Stimulated activated CD8-positive, alpha-beta memory T cell treated with anti-CD3 and anti-CD28 coated beads, Interleukin-12 subunit alpha, Interleukin-12 subunit beta, amount 100 ng/mL, for 24 hours (primary cell): ENCODE data around the gene B4GALNT4.
"Not testable (repeated sequence)": the region's sequence is repeated elsewhere in the genome, so short reads cannot be mapped to it uniquely, and the experiment has no call there.

Experiments used
- DNase-seq: peaks from one replicate; pipeline ENCODE4 v3.0.0-alpha.2; 2020; ENCODE audit errors: extremely low read depth

B4GALNT4 gene

DNA sequence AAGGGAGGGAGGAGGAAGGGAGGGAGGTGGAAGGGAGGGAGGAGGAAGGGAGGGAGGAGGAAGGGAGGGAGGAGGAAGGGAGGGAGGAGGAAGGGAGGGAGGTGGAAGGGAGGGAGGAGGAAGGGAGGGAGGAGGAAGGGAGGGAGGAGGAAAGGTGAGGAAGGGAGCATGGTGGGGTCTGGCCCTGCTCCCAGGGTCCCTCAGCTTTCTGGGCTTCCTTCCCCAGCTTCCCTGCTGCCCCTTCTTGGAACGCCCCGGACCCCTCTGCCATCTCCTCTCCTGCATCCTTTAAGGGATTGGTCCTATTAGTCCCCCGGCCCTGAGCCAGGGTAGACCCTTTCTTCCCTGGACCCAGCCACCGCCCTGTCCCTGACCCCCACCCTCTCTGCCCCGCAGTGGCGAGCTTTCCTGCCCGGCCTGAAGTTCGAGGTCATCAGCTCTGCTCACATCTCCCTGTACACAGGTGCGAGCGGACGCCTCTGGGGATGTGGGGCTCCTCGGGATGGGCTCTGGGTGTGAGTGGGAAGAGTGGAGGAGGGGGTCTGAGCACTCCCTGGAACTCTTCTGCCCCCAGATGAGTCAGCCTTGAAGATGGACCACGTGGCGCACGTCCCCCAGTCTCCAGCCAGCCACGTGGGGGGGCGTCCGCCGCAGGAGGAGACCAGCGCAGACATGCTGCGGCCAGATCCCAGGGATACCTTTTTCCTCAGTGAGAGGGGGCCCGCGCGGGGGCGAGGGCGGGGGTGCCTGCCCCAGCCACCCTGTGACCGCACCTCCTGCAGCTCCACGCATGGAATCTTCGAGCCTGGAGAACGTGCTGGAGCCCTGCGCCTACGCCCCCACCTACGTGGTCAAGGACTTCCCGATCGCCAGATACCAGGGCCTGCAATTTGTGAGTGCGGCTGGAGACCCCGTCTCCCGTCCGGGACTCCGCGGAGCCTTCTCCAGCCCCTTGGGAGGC, 6.0 kb downstream of the B4GALNT4 start:
- no peak for DNase-seq

DNA sequence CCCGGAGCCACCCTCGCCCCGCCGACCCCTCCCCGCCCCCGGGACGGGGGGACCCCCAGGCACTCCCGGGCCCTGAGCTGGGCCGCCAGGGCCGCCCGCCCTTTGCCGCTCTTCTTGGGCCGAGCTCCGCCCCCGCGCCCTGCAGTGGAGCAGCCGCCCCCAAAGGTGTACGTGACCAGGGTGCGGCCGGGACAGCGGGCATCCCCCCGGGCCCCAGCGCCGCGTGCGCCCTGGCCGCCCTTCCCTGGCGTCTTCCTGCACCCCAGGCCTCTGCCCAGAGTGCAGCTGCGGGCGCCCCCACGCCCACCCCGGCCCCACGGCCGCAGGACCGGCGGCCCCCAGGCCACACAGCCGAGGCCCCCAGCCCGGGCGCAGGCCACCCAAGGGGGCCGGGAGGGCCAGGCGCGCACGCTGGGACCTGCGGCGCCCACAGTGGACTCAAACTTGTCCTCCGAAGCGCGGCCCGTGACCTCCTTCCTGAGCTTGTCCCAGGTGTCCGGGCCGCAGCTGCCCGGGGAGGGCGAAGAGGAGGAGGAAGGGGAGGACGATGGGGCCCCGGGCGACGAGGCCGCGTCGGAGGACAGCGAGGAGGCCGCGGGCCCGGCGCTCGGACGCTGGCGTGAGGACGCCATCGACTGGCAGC, 7.4 kb downstream of the B4GALNT4 start:
- DNase-seq, result no peak

DNA sequence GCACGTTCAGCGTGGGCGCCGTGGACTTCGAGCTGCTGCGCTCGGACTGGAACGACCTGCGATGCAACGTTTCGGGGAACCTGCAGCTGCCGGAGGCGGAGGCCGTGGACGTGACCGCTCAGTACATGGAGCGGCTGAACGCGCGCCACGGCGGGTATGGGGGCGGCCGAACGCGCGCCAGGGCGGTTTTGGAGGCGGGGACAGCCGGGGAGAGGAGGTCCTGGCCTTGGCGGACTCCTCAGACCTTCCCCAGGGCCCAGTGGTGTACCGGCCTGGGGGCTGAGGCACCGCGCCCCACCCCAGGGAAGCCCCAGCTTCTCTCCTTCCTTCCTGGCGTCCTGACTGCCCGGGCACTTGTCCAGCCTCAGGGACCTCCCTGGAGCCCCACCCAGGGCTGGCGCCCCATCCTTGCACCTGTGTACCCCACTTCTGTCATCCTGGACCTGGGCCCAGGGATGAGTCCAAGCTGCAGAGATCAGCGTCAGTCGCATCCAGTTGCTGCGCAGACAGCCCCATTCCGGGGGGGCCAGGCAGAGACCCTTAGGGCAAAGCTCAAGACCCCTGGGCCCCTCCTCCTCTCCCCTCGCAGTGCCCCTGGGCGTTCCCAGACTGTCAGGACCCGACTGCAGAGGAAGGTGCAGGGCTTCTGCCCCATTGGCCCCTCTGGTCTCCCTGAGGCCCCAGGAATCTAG, 8.0 kb downstream of the B4GALNT4 start:
- DNase-seq, result no peak

DNA sequence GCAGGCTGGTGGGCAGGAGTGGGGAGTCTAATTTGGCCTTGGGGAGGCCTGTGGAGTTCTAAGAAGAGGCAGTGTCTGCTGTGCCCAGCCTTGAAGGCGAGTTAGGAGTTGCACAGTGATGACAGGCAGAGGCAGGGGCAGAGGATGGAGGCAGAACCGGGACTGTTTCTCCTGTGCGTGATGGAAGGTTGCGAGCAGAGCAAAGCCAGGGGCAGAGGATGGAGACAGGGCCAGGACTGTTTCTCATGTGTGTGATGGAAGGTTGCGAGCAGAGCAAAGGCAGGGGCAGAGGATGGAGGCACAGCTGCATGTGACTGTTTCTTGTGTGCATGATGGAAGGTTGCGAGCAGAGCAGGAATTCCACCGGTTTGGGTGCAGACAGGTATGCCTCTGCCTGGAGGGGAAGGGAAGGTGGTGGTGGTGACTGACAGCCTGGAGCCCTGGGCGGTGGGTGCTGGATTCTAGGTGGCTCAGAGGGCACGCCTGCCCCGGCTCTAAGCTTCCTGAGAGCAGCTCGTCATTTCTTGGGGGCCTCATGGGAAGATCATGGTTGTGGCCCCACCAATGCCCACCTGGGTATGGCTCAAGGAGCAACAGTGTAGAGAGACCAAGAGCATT, 8.7 kb downstream of the B4GALNT4 start:
- no peak for DNase-seq

DNA sequence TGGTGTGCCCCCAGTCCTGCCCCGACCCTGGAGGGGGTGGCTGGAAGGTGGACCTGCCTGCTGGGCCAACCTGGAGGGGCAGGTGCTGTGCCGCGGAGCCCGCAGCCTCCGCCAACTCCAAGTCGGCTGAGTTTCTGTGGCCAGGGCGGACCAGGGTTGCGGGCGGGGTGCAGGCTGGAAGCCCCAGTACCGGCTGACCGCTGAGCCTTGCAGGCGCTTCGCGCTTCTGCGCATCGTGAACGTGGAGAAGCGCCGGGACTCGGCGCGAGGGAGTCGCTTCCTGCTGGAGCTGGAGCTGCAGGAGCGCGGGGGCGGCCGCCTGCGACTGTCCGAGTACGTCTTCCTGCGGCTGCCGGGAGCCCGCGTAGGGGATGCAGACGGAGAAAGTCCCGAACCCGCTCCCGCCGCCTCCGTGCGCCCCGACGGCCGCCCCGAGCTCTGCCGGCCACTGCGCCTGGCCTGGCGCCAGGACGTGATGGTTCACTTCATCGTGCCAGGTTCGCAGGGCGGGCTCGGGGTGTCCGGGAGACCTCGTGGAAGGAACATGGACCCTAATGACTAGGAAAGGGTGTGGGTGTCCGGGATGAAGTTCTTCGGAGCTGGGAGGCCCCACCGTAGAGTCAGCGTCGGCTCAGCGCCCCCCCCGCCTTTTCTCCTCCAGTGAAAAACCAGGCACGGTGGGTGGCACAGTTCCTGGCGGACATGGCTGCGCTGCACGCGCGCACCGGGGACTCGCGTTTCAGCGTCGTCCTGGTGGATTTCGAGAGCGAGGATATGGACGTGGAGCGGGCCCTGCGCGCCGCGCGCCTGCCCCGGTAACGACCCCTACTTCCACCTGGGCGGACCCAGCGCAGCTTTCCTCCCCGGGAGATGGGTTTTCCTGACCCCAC, 10.2 kb downstream of the B4GALNT4 start:
- DNase-seq, result no peak

DNA sequence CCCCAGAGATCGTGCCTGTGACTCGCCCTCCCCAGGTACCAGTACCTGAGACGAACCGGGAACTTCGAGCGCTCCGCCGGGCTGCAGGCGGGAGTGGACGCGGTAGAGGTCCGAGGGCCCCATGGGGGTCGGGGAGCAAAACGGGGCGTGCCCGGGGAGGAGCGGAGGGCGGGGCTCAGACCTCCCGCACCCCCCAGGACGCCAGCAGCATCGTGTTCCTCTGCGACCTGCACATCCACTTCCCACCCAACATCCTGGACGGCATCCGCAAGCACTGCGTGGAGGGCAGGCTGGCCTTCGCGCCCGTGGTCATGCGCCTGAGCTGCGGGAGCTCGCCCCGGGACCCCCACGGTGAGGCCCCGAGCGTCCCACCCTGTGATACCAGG, 10.8 kb downstream of the B4GALNT4 start:
- DNase-seq, result no peak

DNA sequence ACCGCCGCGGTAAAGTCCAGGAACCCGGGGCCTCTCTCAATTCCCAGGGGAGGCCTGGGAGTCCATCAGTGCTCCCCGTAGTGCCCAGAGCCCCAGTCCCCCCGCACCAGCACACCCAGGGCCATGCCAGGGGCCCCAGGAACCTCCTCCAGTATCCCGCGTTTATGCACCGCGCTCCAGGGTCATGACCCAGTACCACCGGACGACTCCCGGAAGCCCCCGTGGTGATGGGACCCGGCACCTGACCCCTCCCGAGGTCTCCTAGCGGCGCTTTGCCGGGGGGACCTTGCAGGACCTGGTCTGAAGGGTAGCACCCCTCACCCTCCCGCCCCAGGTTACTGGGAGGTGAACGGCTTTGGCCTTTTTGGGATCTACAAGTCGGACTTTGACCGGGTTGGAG, 11.2 kb downstream of the B4GALNT4 start:
- DNase-seq, result no peak

DNA sequence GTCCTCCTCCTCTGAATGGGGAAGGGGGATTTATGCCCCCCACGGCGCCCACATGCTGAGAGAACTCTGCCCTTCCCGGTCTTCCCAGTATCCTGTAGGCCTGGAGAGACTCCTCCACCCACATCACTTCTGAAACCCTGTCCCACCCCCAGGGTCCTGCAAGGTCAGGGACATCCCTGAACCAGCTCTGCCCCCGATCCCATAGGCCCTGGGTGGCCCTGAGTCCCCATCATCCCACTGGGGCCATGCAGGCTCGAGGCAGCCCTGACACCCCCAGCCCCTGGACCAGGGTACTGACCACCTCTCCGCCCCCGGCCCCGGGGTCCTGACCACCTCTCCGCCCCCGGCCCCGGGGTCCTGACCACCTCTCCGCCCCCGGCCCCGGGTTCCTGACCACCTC, 11.7 kb downstream of the B4GALNT4 start:
- DNase-seq, result no peak

DNA sequence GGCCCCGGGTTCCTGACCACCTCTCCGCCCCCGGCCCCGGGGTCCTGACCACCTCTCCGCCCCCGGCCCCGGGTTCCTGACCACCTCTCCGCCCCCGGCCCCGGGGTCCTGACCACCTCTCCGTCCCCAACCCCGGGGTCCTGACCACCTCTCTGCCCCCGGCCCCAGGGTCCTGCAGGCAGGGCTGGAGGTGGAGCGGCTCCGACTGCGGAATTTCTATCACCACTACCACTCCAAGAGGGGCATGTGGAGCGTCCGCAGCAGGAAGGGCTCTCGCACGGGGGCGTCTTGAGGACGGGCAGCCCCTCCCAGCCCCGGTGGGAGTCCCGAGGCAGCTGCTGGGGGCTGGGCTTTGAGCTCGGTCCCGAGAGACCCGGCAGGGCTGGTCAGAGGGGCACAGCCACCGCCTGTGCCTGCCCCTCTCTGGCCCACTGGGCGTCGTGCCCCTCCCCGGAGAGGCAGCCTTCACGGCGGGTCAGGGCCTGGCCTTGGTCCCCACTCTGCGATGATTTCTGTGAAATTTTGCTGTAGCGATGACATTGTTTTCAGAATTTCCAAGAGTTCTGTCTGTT, 12.3 kb downstream of the B4GALNT4 start:
- DNase-seq, result no peak

DNA sequence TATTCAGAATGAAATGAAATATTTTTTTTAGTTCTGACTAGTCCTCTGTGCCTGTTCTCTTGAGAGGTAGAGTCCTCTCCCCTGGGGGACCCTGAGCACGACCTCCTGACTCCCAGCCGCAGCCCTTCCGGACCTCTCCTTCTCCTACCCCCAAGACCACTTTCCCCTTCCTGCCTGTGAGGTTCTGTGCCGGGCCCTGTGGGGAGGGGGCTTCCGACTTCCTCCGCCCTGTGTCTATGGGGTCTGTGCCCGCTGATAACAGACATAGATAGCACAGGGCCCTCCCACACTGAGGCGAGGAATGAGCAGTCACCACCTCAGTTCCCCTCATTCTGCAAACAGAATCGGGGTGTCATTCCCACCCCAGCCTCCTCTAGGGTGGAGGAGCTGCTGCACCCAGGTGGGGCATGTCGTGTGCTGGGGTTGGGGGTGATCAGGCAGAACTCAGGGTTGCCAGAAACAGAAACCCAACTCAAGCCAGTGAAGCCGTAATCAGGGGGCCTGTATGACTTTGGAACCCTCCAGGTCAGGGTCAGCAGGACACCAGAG, 12.9 kb downstream of the B4GALNT4 start:
- no peak for DNase-seq

DNA sequence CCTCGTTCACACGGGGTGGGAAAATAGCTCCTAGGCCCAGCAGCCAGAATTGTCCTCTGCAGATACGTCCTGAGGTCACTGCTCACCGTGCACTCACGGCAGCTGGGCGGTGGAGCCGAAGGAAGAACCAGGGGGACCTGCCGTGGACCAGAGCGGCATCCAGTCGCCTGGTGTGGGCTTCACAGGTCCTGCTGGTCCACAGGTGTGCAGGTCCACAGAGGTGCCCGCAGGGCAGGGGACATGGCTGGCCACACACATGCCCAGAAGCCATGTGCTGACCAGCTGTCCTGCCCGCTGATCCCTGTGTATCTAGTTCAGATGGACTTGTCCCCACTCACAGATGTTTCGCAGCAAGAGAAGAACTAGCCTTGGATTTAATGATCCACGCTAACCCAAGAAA, 14.1 kb downstream of the B4GALNT4 start:
- DNase-seq, result no peak

DNA sequence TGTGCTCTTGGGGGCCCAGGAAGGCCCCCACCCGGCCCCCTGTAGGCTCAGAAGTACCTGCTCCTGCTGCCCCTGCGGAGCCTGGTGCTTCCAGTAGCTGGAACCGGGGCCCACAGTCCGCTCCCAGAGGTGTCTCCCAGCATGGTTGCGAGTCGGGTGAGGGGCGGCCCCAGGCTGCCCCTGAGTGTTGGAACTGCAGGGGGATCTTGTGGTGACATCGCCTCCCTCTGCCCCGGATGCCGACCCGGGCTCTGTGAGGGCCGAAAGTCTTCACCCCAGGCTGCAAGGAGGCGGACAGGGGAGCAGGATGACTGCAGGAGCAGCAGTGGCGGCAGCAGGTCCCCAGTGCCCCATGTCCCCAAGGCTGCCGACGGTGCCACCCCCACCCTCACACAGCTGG, 15.2 kb downstream of the B4GALNT4 start:
- DNase-seq, result no peak

DNA sequence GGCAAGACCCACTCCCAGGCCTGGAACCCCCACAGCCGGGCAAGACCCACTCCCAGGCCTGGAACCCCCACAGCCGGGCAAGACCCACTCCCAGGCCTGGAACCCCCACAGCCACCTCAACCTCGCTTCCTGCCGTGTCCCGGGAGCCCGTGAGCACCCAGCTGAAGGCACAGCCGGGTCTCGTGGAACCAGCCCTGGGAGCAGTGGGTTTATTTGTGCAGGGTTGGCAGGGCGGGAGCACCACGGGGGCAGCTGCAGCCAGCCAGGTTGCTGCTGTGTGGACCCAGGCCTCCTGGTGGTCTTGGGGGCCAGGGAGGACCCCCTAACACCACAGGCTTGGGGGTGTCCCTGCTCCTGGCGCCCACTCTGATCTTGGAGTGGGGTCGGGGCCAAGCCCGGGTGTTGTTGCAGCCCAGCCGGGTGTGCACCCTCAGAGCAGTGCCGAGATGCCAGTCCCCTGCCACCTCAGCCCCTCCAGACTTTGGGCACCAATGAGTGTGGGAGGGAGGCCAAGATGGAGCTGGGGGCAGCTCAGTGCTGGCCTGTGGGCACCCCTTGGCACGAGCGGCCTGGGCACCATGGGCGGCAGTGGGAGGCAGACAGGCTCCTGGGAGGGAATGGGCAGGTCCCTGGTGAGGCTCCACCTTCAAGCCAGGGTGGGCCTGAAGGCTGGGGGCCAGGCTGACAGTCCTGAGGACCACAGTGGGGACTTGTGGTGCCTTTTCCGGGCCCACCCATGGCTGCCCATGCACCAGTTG, 16.5 kb downstream of the B4GALNT4 start:
- no peak for DNase-seq

DNA sequence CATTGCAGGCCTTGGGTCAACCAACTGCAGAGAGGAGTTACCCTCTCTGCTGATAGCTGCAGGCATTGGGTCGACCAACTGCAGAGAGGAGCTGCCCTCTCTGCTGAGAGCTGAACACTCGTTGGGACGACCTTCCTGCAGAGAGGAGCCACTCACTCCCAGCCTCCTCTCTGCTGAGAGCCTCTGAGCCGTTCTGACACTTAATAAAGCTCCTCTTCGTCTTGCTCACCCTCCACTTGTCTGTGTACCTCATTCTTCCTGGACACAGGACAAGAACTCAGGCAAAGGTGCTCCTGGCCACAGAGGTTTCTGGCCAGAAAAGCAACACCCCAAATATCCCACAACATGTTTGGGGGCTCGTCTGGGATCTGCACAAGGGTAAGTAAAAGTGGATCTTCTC, 17.2 kb downstream of the B4GALNT4 start:
- DNase-seq, result no peak

DNA sequence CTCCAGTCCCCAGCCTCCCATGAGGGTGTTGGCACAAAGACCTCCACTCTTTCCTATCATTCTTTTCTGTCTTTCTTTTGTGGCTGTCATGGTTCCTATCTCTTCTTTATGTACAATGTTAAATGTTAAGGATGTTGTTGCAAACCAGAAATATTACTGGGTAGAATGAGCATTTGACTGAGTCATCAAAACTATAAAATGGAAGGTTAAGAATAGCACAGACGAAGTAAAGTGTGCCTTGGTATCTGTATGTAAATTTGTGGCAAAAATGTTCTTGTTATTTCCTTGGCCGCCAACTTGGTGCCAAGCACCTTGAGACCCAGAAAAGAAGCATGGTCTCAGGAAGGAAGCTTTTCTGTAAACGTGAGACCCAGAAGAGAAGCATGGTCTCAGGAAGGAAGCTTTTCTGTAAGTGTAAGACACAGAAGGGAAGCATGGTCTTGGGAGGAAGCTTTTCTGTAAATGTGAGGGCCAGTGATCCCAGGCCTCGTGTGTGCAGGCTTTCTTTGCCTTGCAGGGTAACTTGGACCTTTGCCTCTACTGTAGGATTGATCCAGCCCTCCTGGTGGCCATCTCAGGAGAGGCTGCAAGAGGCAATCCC, 18.0 kb downstream of the B4GALNT4 start:
- no peak for DNase-seq

DNA sequence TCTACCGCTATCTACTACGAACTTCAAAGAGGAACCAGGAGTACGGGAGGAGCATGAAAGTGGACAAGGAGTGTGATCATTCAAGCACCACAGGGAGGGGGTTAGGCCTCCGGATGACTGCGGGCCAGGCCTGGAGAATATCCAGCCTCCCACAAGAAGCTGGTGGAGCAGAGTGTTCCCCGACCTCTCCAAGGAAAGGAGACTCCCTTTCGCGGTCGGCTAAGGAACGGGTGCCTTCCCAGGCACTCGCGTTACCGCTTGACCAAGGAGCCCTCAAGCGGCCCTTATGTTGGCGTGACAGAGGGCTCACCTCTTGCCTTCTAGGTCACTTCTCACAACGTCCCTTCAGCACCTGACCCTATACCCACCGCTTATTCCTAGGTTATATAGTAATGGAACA, 20.1 kb downstream of the B4GALNT4 start:
- DNase-seq, result not testable (repeated sequence)

DNA sequence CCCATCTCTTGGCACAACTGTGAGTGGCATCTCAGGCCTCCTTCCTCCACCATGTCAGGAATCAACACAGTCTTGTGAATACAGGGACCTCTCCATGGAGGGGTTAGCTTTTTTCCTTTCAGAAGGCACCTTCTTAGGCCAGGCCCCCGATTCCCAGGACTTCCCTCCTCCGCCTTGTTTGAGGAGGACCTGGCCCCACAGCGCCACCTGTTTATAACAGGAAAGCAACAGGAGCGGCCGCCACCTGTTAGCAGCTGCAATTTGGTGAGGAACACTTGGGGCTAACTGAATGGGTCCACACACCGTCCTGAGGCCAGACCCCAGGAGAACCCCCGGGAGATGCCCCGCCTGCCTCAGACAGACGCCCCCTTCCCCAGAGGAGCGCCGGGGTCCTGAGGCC, 20.9 kb downstream of the B4GALNT4 start:
- no peak for DNase-seq

DNA sequence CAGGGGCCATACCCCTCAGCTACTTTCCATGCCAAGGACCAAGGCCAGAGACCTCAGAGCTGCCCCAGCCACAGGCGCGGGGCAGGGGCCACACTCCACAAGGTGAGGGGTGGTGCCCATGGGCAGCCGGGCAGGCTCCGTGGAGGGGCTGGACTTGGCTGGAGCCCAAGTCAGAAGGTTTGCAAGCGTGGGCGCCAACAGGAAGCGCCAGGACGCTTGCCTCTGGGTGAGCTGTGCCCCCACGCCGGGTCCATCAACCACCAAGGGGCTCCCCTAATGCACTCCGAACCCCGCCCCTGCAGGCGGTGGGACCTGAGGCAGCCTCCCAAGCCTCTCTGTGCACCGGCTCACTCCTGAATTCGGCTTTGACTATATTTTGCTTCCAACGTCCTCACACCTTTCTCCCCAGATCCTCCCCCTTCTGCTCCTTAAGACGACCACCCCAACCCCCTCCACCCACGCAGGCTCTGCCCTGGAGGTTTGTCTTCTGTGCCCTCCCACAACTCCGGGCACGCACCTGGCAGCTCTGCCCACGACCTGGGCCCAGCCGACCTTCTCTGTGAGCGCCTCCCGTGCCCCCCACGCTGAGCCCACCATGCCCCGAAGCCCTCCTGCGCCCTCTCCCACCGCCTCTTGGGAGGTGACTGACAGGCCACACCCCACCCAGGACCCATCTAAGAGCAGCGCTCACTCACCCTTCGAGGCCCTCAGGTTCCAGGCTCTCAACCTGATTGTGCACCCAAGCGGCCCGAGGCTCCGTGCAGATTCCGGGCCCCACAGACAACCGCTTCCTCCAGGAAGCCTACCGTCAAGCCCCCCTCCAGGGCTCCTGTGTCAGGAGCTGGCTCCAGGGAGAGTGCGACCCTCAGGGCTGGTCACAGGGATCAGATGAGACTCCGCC, 22.1 kb downstream of the B4GALNT4 start:
- no peak for DNase-seq
